ENCODE results near the gene TUFT1.

Gene TUFT1

GRCh38 chr1:151515265-151515664 lies 24.8 kb upstream of the TUFT1 start:
- Histone ChIP-seq H3K27me3 (ENCODE audit: insufficient read depth, poor library complexity, severe bottlenecking) (peaks cover 3% of the 10 kb centered on the region), H3K27ac (replicated peaks) (no peak overlapping the region), H3K4me3 (replicated peaks; ENCODE audit: insufficient read depth, low read length) (no peak overlapping the region)
- TF ChIP-seq CTCF (IDR thresholded peaks at IDR 0.05; ENCODE audit: insufficient read depth, low read length) = no peak
- TF ChIP-seq GABPA (IDR thresholded peaks at IDR 0.05; ENCODE audit: low read depth) = no peak
- TF ChIP-seq SPI1 (IDR thresholded peaks at IDR 0.05; ENCODE audit: borderline replicate concordance, low read depth) = no peak
- no peak for TF ChIP-seq POLR2AphosphoS5 (IDR thresholded peaks at IDR 0.05; ENCODE audit: low read depth)
- no peak for TF ChIP-seq REST (IDR thresholded peaks at IDR 0.05; ENCODE audit: insufficient replicate concordance, low read depth)
- no peak for DNase-seq (ENCODE audit: low read depth in 1 of 2, low spot score in 1 of 2)

GRCh38 chr1:151516031-151516511 lies 24.0 kb upstream of the TUFT1 start:
- no peak overlapping the region for H3K27ac ChIP-seq (replicated peaks)
- TF ChIP-seq CTCF (IDR thresholded peaks at IDR 0.05; ENCODE audit: insufficient read depth, low read length) (no peak), REST (IDR thresholded peaks at IDR 0.05; ENCODE audit: insufficient replicate concordance, low read depth) (no peak), GABPA (IDR thresholded peaks at IDR 0.05; ENCODE audit: low read depth) (no peak), SPI1 (IDR thresholded peaks at IDR 0.05; ENCODE audit: borderline replicate concordance, low read depth) (no peak), POLR2AphosphoS5 (IDR thresholded peaks at IDR 0.05; ENCODE audit: low read depth) (no peak)

GRCh38 chr1:151518431-151518830 lies 21.7 kb upstream of the TUFT1 start:
- no peaks in the 10 kb centered on the region for H3K27me3 ChIP-seq (ENCODE audit: insufficient read depth, poor library complexity, severe bottlenecking)
- DNase-seq (ENCODE audit: low read depth in 1 of 2, low spot score in 1 of 2) = no peak
- no peak overlapping the region for H3K4me3 ChIP-seq (replicated peaks; ENCODE audit: insufficient read depth, low read length)
- no peak overlapping the region for H3K27ac ChIP-seq (replicated peaks)
- TF ChIP-seq CTCF (IDR thresholded peaks at IDR 0.05; ENCODE audit: insufficient read depth, low read length) (no peak), GABPA (IDR thresholded peaks at IDR 0.05; ENCODE audit: low read depth) (no peak), POLR2AphosphoS5 (IDR thresholded peaks at IDR 0.05; ENCODE audit: low read depth) (no peak), SPI1 (IDR thresholded peaks at IDR 0.05; ENCODE audit: borderline replicate concordance, low read depth) (no peak), REST (IDR thresholded peaks at IDR 0.05; ENCODE audit: insufficient replicate concordance, low read depth) (no peak)

More at GRCh38 chr1:151516031-151516511, 24.0 kb upstream of the TUFT1 start:
- DNase-seq (ENCODE audit: low read depth in 1 of 2, low spot score in 1 of 2) = no peak
- no peak overlapping the region for H3K4me3 ChIP-seq (replicated peaks; ENCODE audit: insufficient read depth, low read length)
- H3K27me3 ChIP-seq (ENCODE audit: insufficient read depth, poor library complexity, severe bottlenecking) = no peaks in the 10 kb centered on the region

Measured in HL-60 (cell line).